ENCODE data around the gene LMTK2. TPM values are rescaled to one million over a fixed set of nuclear protein-coding genes. Genes with fewer than 3 reads are reported as not detected.

The LMTK2 gene
- total and polyA plus RNA-seq, 2 experiments from 2014 or later, result 6.1 to 30.8 TPM

GRCh38 chr7:98100088-98100487 is 6.6 kb upstream of the LMTK2 start:
- ATAC-seq, result no peak
- Mint-ChIP-seq H3K27me3 (ENCODE audit: insufficient read depth, low read depth, poor library complexity) (no peaks in the 10 kb centered on the region), H3K4me3 (no peak overlapping the region; the same call in 2 of the 3 replicates), H3K9me3 (peaks cover 60% of the 10 kb centered on the region), H3K4me1 (no peaks in the 10 kb centered on the region), H3K27ac (no peak overlapping the region), H3K36me3 (ENCODE audit: low read depth) (peaks cover 24% of the 10 kb centered on the region)
- Histone ChIP-seq H3K79me2 (replicated peaks; ENCODE audit: insufficient read depth) (no peaks in the 10 kb centered on the region), H3F3A (replicated peaks; ENCODE audit: low read depth) (no peaks in the 10 kb centered on the region), H4K20me1 (replicated peaks; ENCODE audit: insufficient read depth) (no peaks in the 10 kb centered on the region), H2AFZ (no peak overlapping the region), H3K9me2 (ENCODE audit: insufficient read depth) (no peaks in the 10 kb centered on the region), H3K36me3 (ENCODE audit: insufficient read depth) (no peaks in the 10 kb centered on the region), H3K4me1 (ENCODE audit: insufficient read depth) (no peaks in the 10 kb centered on the region), H3K4me2 (no peak overlapping the region), H3K27ac (ENCODE audit: low read depth) (no peak overlapping the region), H3K4me3 (no peak overlapping the region), H3K27me3 (ENCODE audit: insufficient read depth) (no peaks in the 10 kb centered on the region)
- DNase-seq (ENCODE audit: low spot score), result no peak
- TF ChIP-seq EZH2phosphoT487 (IDR thresholded peaks at IDR 0.05; ENCODE audit: unreplicated experiment), result no peak
- TF ChIP-seq ETS1 (IDR thresholded peaks at IDR 0.05), result no peak
- TF ChIP-seq ZNF462 (CRISPR knock-in tag; IDR thresholded peaks at IDR 0.05), result no peak
- TF ChIP-seq ZNF114 (CRISPR knock-in tag; IDR thresholded peaks at IDR 0.05), result no peak
- TF ChIP-seq CREB1 (CRISPR knock-in tag; IDR thresholded peaks at IDR 0.05; ENCODE audit: low read depth), result no peak
- no peak for TF ChIP-seq ZNF331 (CRISPR knock-in tag; IDR thresholded peaks at IDR 0.05; ENCODE audit: low read depth)
- TF ChIP-seq EZH2 (IDR thresholded peaks at IDR 0.05; ENCODE audit: low read depth, unreplicated experiment), result no peak
- TF ChIP-seq POLR2AphosphoS5 (IDR thresholded peaks at IDR 0.05; ENCODE audit: low read depth), result no peak
- TF ChIP-seq REST (IDR thresholded peaks at IDR 0.05; ENCODE audit: unreplicated experiment), result no peak
- TF ChIP-seq CTCF (conservative IDR thresholded peaks at IDR 0.05; ENCODE audit: low read depth in 2 of 2), result no peak
- TF ChIP-seq STAT1 (IDR thresholded peaks at IDR 0.05; ENCODE audit: unreplicated experiment), result no peak
- no peak for TF ChIP-seq NANOG (IDR thresholded peaks at IDR 0.05; ENCODE audit: borderline replicate concordance)
- TF ChIP-seq JUNB (IDR thresholded peaks at IDR 0.05; ENCODE audit: unreplicated experiment), result no peak
